ENCODE data around the gene SRA1.
A peak's percentile ranks its signal among the peaks of the same experiment; 100 is the strongest.

The SRA1 gene

DNA sequence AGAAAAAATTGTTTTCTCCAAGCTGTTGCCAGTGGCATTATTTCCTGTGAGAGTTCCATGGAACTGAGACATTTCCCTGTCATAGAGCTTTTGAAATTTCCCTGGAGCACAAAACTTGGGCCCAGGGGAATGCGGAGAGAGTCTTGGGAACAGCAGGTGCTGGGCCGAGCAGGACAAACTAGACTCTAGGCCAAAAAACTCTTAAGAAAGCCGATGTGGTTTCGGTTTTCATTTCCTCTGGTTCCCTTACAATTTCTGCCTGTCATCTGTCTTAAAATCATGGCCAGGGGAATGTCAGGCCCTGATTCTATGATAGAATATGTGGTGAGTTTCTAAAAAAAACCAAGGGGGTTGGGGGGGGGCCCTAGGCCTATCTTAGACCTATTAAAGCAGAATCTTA lies 11.9 kb upstream of the SRA1 start:
- no peak for DNase-seq

GRCh38 chr5:140568443-140569063 lies 11.3 kb upstream of the SRA1 start:
- DNase-seq, result no peak

DNA sequence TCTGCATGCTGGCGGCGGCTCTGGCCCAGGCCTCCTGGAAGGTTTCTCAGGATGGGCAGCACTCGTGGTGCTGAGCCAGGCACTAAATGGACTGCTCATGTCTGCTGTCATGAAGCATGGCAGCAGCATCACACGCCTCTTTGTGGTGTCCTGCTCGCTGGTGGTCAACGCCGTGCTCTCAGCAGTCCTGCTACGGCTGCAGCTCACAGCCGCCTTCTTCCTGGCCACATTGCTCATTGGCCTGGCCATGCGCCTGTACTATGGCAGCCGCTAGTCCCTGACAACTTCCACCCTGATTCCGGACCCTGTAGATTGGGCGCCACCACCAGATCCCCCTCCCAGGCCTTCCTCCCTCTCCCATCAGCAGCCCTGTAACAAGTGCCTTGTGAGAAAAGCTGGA lies 10.6 kb upstream of the SRA1 start:
- no peak for DNase-seq

DNA sequence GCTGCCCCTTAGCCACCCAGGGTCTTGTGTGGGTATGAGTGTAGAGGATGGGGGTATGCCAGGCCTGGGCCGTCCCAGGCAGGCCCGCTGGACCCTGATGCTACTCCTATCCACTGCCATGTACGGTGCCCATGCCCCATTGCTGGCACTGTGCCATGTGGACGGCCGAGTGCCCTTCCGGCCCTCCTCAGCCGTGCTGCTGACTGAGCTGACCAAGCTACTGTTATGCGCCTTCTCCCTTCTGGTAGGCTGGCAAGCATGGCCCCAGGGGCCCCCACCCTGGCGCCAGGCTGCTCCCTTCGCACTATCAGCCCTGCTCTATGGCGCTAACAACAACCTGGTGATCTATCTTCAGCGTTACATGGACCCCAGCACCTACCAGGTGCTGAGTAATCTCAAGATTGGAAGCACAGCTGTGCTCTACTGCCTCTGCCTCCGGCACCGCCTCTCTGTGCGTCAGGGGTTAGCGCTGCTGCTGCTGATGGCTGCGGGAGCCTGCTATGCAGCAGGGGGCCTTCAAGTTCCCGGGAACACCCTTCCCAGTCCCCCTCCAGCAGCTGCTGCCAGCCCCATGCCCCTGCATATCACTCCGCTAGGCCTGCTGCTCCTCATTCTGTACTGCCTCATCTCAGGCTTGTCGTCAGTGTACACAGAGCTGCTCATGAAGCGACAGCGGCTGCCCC lies 10.0 kb upstream of the SRA1 start:
- DNase-seq, result no peak

GRCh38 chr5:140566665-140567064 lies 9.4 kb upstream of the SRA1 start:
- no peak for DNase-seq

- DNase-seq, result no peak
Observed at GRCh38 chr5:140565780-140566095, 8.5 kb upstream of the SRA1 start.

DNA sequence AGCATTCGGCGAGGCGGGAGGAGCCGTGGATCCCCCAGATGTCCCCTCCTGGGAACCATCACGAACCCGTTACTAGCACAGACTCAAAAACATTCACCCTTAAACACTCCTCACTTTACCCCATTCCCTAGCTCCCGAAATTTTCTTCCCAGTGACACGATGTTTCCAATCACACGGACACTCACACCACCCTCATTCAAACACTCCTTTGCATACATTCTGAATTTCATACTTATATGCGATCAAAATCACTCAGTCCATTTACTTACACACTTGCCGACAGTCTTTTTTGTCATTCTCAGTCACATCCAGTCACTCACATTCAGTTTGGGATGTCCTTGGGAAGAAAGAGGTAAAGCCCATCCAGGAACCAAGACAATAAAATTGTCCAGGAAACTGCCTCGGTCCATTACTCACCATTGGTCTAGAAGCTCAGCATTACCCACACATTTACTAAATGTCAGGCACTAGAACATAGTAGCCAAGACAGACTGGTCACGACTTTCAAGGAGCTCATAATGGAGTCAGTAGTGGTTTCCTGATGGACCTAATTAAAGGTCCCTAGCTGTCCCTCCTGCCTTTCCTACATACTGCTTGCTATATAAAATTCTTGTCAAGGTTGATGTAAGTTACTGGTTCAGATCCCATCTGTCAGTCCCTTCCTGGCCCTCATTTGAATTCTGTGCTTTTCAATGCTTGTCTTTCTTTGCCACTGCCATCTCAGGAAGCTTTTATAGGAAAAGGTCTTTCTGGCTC lies 7.9 kb upstream of the SRA1 start:
- no peak for DNase-seq

GRCh38 chr5:140564196-140565023 lies 7.1 kb upstream of the SRA1 start, which contains the start of the genes APBB3 and SLC35A4:
TSS of gene APBB3 (minus strand) at chr5:140564598. CDS start at chr5:140564245, 353 bp downstream.
TSS of gene SLC35A4 (plus strand) at chr5:140564828. CDS start at chr5:140567170, 2,342 bp downstream.
- DNase-seq, result peak; percentile 87

GRCh38 chr5:140563596-140563995 lies 6.3 kb upstream of the SRA1 start:
- DNase-seq, result no peak

GRCh38 chr5:140561753-140562523 lies 4.7 kb upstream of the SRA1 start:
- DNase-seq, result no peak

GRCh38 chr5:140560227-140560626 lies 3.0 kb upstream of the SRA1 start:
- DNase-seq, result no peak

DNA sequence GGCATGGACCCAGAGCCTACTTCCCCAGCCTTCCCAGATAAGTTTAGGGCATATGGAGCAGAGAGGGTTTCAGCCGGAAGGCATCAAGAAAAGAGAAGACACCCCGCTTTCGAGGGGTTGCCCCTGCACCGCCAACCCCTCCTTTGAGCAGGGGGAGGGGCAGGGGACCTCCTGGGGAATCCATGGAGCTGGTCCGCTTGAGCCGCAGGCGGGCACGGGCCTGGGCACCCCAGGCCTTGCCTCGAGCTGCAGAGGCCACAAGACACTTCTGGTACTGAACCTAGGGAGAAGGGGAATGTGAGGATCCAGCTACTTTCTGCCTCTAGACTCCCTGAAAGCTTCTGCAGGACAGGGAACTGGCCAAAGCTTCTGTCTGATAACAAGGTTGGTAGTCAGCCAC lies 1.3 kb upstream of the SRA1 start:
- no peak for DNase-seq

DNA sequence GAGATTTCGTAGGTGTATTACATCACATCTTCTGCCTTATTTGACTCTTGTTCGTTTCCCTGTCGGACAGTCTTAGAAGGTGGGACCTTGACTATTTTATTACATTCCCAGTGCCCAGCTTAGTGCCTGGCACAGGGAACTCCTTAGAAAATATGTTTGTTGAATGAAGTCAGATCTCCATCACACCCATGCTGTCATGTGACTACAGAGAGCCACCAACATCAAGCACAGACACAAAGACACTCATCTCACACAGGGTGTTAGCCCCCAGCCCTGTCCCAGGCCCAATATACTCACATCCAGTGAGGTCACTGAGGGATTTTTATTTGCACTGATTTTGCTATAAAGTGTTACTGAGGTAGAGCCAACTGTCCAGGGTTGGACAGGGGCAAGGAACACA lies 692 bp upstream of the SRA1 start:
- no peak for DNase-seq

DNA sequence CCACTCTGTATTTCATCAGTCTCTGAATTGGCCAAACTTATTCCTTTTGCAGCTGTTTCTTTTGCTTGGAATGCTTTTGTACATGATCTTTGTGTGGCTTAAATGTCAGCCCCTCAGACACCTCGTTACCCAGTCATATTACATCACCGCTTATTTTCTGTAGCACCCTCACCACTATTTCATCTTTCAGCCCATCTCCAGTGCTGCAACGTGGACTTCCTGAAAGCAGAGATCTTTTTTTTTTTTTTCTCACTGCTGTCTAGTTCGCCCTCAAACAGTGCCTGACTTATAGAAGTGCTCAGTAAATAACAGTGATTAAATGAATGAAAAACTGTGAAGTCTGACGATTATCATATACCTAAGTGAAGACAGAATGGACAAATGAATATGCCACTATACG lies 835 bp downstream of the SRA1 start:
- no peak for DNase-seq

GRCh38 chr5:140555747-140556312 lies 1.4 kb downstream of the SRA1 start:
- no peak for DNase-seq

DNA sequence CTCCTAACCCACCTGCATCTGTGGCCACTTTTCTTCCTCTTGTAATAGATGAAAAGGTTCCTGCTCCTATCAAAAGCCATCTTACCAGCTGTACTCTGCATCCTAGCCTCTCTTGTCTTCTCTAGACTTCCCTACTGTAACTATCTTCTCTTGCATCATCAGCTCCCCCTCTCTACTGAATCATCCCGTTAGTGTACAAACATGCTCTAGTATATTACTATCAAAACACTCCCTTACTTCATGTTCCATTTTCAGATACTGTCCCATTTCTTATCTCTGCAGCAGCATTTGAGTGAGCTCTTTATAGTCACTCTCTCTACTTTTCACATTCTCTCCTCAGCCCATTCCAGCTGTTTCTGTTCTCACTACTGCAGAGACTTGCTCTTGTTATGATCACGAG lies 2.8 kb downstream of the SRA1 start:
- no peak for DNase-seq

- DNase-seq, result no peak
Observed at GRCh38 chr5:140553657-140554056, 3.6 kb downstream of the SRA1 start.

DNA sequence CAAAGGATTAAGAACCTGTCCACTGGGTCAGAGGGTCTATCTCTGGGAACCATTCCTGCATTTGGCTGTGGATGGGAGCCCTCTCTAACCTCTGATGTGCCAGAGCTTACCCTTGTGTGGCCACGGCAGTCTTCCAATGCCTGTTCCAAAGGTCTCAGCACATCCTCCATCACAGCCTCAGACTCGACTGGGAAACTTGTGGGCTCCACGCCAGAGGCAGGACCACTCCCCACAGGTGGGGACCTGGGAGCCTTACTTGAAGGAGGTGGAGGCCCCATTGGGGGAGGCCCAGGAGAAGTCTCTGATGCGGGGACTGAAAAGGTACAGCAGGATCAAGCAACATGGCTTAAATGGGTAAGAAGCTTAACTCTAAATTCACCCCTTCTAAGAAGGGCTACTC lies 5.4 kb downstream of the SRA1 start:
- DNase-seq, result no peak

DNA sequence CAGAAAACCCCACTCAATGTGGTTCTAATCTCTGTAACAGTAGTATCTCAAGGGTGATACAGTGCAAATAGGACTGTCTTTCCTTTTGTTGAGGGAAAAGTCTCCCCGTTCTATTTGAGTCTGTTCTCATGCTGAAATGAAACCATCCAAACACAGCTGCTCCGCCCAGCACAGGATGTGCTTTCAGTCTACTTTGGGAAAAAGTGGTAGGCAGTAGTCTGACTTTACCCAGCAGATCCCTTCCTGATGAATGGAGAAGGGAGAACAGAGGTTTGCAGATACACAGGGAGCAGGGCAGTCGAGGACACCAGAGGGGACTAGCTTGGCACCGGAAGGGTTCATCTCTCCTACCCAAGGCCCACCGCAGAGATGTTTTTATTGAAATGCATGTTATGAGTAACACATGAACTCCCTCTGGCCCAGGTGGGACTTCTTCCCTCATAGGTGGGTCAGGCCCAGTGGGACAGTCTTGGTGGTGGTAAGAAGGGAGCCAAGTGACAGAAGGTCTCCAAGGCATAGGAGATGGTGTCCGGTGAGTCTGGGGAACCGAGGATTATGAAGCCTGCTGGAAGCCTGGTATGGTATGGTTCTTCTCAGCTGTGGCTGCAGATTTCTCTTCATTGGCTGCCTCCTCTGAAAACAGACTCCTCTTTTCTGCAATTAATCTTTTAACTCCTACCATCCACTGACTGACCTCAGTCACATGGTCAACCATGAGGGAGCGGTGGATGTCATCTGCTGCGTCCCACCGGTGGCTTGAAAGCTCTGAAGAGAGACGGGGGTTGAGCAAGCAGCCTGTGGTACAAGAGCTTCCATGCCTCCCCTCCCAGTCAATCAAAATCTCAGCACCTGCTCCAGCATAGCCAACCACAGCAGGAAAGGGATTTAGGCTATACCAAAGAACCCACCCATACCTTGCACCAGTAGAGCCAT lies 6.9 kb downstream of the SRA1 start:
- DNase-seq, result no peak

GRCh38 chr5:140549237-140550144 lies 7.8 kb downstream of the SRA1 start:
- DNase-seq, result no peak
